ENCODE results near the gene SPACA1. TPM values are rescaled to one million over a fixed set of nuclear protein-coding genes. Genes with fewer than 3 reads are reported as not detected.
A peak's percentile ranks its signal among the peaks of the same experiment; 100 is the strongest.

The SPACA1 gene
- total and polyA plus RNA-seq, 9 of the 15 experiments (the other 6 are each of a cell fraction or from before 2014, with no cell fraction given): not detected

- TF ChIP-seq ZHX1 (conservative IDR thresholded peaks at IDR 0.05; ENCODE audit: low read length) (no peak), SNAPC5 (CRISPR knock-in tag; IDR thresholded peaks at IDR 0.05) (no peak), ZBTB43 (CRISPR knock-in tag; IDR thresholded peaks at IDR 0.05) (no peak), GTF3C2 (IDR thresholded peaks at IDR 0.05; ENCODE audit: borderline replicate concordance, extremely low read depth, insufficient read length) (no peak), MTA2 (IDR thresholded peaks at IDR 0.05; ENCODE audit: low read depth) (no peak), NFRKB (IDR thresholded peaks at IDR 0.05; ENCODE audit: low read depth) (no peak), ZNF407 (IDR thresholded peaks at IDR 0.05; ENCODE audit: low read depth) (no peak), PBX2 (CRISPR knock-in tag; IDR thresholded peaks at IDR 0.05; ENCODE audit: low read depth) (no peak), PBX2 (tag; conservative IDR thresholded peaks at IDR 0.05; ENCODE audit: low read depth) (peak; percentile 80)
Observed at GRCh38 chr6:88006557-88006956, 41.1 kb upstream of the SPACA1 start (continued).

Measured in K562 (cell line).